Loucy (cell line): Measurements from ENCODE around the gene ARMH3.

ENCODE experiments used
- EZH2phosphoT487 ChIP-seq: fragments of 200-600 bp; IDR thresholded peaks from 2 replicates; pipeline ENCODE4 v1.6.1; 2018; ENCODE audit warnings: antibody characterized with exemption, mild to moderate bottlenecking, moderate library complexity, borderline replicate concordance
- TF ChIP-seq, protein P1 (sequence below): fragments of 200-600 bp; sonication (generic); conservative IDR thresholded peaks from 2 replicates; pipeline ENCODE4 v1.5.1; 2014; ENCODE audit warnings: mild to moderate bottlenecking, antibody characterized with exemption, low read length

DNA sequence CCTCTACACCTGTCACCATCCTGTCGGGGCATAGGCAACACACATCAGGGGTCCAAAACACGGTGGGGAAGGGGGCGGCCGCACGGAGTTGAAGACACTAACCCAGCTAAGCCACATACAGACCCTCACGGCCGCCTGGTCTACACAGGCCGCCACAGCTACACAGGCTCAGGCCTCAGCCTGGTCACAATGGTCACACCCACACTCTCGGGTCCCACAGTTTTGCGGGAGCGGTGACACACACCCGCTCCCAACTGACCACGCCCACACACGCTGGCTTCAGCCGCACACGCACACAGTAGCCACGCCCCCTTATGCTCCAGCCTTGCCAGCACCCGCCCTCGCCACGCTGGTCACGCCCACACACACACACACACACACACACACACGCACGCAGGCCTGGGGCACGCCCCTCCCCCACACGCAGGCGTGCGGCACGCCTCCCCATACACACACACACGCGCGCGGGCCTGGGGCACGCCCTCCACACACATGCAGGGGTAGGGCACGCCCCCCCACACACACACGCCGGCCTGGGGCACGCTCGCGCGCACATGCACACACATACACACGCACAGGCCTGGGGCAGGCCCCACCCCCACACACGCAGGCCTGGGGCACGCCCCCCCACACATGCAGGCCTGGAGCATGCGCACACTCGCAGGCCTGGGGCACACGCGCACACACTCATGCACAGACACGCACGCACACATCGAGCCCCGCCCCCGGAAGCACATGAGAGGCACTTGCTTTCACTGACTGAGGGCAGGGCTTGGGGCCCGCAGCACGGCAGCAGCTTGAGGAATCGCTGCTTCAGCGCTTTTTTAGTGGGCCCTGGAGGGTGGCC, 225.4 kb downstream of the ARMH3 start:
- TF ChIP-seq, protein P1, sequence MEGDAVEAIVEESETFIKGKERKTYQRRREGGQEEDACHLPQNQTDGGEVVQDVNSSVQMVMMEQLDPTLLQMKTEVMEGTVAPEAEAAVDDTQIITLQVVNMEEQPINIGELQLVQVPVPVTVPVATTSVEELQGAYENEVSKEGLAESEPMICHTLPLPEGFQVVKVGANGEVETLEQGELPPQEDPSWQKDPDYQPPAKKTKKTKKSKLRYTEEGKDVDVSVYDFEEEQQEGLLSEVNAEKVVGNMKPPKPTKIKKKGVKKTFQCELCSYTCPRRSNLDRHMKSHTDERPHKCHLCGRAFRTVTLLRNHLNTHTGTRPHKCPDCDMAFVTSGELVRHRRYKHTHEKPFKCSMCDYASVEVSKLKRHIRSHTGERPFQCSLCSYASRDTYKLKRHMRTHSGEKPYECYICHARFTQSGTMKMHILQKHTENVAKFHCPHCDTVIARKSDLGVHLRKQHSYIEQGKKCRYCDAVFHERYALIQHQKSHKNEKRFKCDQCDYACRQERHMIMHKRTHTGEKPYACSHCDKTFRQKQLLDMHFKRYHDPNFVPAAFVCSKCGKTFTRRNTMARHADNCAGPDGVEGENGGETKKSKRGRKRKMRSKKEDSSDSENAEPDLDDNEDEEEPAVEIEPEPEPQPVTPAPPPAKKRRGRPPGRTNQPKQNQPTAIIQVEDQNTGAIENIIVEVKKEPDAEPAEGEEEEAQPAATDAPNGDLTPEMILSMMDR: no peak
- TF ChIP-seq EZH2phosphoT487: no peak
